ENCODE data around the gene KCTD8.

Gene KCTD8

GRCh38 chr4:44160776-44161367 is 287.7 kb downstream of the KCTD8 start:
- no peaks in the 10 kb centered on the region for H3K9me3 ChIP-seq (ENCODE audit: control insufficient read depth, insufficient read depth, low read depth, low read length)
- TF ChIP-seq REST (tag by site-specific recombination; IDR thresholded peaks at IDR 0.05) (no peak), ZNF658 (tag by site-specific recombination; IDR thresholded peaks at IDR 0.05) (no peak), ZNF596 (tag by site-specific recombination; IDR thresholded peaks at IDR 0.05) (no peak), ZFP69B (tag by site-specific recombination; IDR thresholded peaks at IDR 0.05) (no peak), OSR2 (tag by site-specific recombination; IDR thresholded peaks at IDR 0.05) (no peak), ZBTB44 (tag by site-specific recombination; IDR thresholded peaks at IDR 0.05) (no peak), ZNF221 (tag by site-specific recombination; IDR thresholded peaks at IDR 0.05; ENCODE audit: borderline replicate concordance) (no peak), ZNF843 (tag by site-specific recombination; IDR thresholded peaks at IDR 0.05) (no peak), ZNF747 (tag by site-specific recombination; IDR thresholded peaks at IDR 0.05) (no peak), ZNF530 (tag by site-specific recombination; IDR thresholded peaks at IDR 0.05; ENCODE audit: low read depth) (no peak), ZFP3 (tag by site-specific recombination; IDR thresholded peaks at IDR 0.05; ENCODE audit: low read depth) (no peak), ZNF701 (tag by site-specific recombination; IDR thresholded peaks at IDR 0.05) (no peak), ZNF266 (tag by site-specific recombination; IDR thresholded peaks at IDR 0.05; ENCODE audit: low read depth) (no peak), ZBTB7A (tag by site-specific recombination; IDR thresholded peaks at IDR 0.05; ENCODE audit: low read depth) (no peak), ZFP37 (tag by site-specific recombination; IDR thresholded peaks at IDR 0.05) (no peak), ZNF366 (tag by site-specific recombination; conservative IDR thresholded peaks at IDR 0.05) (no peak), ZNF76 (tag by site-specific recombination; IDR thresholded peaks at IDR 0.05; ENCODE audit: borderline replicate concordance, low read depth) (no peak), ZNF561 (tag by site-specific recombination; IDR thresholded peaks at IDR 0.05; ENCODE audit: borderline replicate concordance) (no peak), ZBTB1 (tag by site-specific recombination; IDR thresholded peaks at IDR 0.05) (no peak)
- H3K27ac ChIP-seq (ENCODE audit: extremely low read depth, low read depth, low read length), result no peak overlapping the region
- no peaks in the 10 kb centered on the region for H3K4me1 ChIP-seq (ENCODE audit: control insufficient read depth, insufficient read depth, low read length)
- POLR2A ChIA-PET, result no interaction called here
- H3K4me3 ChIP-seq (ENCODE audit: low read depth, low read length), result no peak overlapping the region
- CTCF ChIA-PET, result interaction anchor here (0.6 to 0.9 kb wide), 2 partner anchors 38 to 349 kb away, joined by 3 read pairs; no protein-coding TSS in a partner anchor
- no peaks in the 10 kb centered on the region for H3K36me3 ChIP-seq (ENCODE audit: control insufficient read depth in 2 of 2, insufficient read depth in 1 of 2, low read length in 2 of 2)

GRCh38 chr4:44159991-44160390 is 288.6 kb downstream of the KCTD8 start:
- H3K4me3 ChIP-seq (ENCODE audit: low read depth, low read length), result no peak overlapping the region
- no peaks in the 10 kb centered on the region for H3K36me3 ChIP-seq (ENCODE audit: control insufficient read depth in 2 of 2, insufficient read depth in 1 of 2, low read length in 2 of 2)
- no peaks in the 10 kb centered on the region for H3K9me3 ChIP-seq (ENCODE audit: control insufficient read depth, insufficient read depth, low read depth, low read length)
- CTCF ChIA-PET, result interaction anchor here (0.7 kb wide), 1 partner anchor 15 kb away, joined by 3 read pairs; no protein-coding TSS in a partner anchor
- POLR2A ChIA-PET, result no interaction called here
- no peak overlapping the region for H3K27ac ChIP-seq (ENCODE audit: extremely low read depth, low read depth, low read length)
- H3K4me1 ChIP-seq (ENCODE audit: control insufficient read depth, insufficient read depth, low read length), result no peaks in the 10 kb centered on the region
- TF ChIP-seq ZNF645 (tag by site-specific recombination; IDR thresholded peaks at IDR 0.05), result no peak
- TF ChIP-seq ZBTB21 (tag by site-specific recombination; IDR thresholded peaks at IDR 0.05), result no peak
- no peak for TF ChIP-seq ZNF10 (tag by site-specific recombination; IDR thresholded peaks at IDR 0.05)
- TF ChIP-seq ZNF26 (tag by site-specific recombination; IDR thresholded peaks at IDR 0.05), result no peak
- TF ChIP-seq ZBTB10 (tag by site-specific recombination; IDR thresholded peaks at IDR 0.05), result no peak
- no peak for TF ChIP-seq PBX3 (CRISPR knock-in tag; IDR thresholded peaks at IDR 0.05)

All from HEK293 (cell line).